Stimulated activated naive CD4-positive, alpha-beta T cell treated with Interleukin-2 at 50 U/mL for 16 hours (primary cell): ENCODE data around the gene IFITM10.
"Not testable (repeated sequence)": the region's sequence is repeated elsewhere in the genome, so short reads cannot be mapped to it uniquely, and the experiment has no call there.

ENCODE experiments used
- DNase-seq: peaks from one replicate; lab custom pipeline; 2025; lab: John Stamatoyannopoulos, UW

The IFITM10 gene

DNA sequence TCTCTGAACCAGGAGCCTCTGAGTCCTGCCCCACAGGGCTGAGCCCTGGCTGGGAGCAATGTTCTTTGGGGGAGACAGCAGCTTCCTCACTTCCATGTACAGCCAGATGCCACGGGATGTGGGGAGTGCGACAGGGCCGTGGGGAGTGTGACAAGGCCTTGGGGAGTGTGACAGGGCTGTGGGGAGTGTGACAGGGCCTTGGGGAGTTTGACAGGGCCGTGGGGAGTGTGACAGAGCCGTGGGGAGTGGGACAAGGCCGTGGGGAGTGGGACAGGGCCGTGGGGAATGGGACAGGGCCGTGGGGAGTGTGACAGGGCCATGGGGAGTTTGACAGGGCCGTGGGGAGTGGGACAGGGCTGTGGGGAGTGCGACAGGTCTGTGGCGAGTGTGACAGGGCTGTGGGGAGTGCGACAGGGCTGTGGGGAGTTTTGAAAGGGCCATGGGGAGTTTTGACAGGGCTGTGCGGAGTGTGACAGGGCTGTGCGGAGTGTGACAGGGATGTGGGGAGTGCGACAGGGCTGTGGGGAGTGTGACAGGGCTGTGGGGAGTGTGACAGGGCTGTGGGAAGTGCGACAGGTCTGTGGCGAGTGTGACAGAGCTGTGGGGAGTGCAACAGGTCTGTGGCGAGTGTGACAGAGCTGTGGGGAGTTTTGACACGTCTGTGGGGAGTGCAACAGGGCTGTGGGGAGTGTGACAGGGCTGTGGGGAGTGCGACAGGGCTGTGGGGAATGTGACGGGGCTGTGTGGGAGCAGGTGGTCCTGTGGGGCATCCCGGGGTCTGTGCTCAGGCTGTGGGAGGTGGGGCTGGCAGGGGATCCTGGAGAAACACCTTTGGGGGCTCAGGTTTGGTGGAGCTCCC lies 60.0 kb downstream of the IFITM10 start:
- DNase-seq, result no peak

DNA sequence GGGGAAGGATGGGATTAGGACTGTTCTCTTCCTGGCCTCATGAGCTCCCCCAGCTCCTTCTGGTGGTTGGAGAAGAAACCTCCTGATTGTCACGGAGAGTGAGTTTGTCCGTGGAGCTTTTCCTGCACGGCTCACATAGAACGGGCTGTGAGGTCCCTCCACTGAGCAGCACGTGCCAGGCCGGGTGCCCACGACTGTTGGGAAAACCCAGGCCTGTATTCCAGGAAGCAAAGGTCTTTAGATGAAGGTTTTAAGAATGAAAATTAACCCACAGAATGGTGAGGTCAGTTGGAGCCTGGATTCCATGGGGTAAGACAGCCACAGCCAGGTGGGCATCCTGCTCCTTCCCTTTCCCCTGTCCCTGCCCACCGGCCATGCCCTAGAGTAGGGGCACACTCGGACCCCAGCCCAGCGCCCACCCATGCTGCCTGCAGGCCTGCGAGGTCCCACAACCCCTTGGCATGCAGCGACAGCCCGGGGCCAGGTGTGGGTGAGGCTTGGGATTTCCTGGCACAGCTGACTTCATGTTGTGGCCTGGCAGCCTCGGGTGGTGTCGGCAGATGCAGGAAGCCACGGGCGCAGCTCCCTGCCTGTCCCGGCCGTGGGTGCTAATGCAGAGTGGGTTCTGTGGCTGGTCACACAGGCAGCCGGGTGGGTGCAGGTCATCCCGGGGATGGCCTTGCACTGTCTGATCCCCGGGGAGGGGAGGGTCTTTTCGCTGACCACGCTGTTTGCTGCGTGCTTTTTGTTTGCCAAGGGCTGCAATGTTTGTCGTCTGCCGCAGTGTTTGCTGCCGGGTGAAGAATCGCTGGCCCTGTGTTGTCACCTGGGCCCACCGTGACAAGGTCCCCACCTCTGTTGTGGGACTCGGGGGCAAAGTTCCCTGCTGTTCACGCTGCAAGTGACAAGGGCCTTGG lies 60.9 kb downstream of the IFITM10 start:
- not testable (repeated sequence) for DNase-seq

DNA sequence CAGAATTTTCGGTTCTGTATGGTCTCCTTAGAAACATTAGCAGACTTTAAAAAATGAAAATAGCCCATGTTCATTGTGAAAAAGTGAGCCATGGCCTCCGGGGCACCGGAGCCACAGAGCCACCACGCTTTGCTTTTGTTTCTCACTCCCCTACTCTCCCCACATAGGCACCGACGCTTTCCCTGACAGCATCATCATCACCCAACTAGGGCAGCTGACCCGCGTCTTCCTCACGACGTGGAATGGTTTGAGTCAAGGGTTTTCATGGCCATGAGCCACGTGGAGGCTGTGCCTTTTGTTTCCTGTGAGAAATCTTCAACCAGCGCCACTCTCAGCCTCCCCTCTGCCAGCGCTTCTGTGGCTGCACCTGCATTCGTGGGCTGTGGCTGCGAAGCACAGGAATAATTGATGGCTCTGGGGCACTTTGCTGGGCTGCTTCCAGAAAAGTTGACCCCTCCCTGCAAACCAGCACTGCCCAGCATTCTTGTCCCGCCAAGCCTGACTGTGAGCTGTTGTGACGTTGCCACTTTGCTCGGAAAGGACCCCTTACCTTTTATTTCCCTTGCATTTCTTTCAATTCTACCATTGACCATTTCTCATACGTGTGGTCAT lies 62.0 kb downstream of the IFITM10 start:
- DNase-seq, result not testable (repeated sequence)

DNA sequence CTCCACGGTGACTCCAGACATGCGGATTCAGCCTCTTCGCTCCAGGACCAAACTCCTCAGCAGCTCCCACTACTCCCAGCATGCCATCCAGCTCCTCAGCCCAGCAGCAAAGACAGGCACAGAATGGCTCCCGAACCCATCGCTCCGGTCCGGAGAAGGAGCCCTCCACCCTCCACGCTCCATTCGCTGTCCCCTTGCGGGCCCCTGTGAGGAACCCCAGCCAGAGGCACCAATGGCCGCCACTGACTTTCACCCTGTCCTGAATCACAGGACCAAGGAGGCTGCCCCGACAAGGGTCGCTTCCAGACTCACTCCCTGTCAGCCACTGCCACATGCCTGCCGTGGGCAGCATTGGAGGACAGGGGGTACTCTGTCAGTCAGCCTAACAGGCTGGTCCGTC lies 64.2 kb downstream of the IFITM10 start:
- DNase-seq, result not testable (repeated sequence)

DNA sequence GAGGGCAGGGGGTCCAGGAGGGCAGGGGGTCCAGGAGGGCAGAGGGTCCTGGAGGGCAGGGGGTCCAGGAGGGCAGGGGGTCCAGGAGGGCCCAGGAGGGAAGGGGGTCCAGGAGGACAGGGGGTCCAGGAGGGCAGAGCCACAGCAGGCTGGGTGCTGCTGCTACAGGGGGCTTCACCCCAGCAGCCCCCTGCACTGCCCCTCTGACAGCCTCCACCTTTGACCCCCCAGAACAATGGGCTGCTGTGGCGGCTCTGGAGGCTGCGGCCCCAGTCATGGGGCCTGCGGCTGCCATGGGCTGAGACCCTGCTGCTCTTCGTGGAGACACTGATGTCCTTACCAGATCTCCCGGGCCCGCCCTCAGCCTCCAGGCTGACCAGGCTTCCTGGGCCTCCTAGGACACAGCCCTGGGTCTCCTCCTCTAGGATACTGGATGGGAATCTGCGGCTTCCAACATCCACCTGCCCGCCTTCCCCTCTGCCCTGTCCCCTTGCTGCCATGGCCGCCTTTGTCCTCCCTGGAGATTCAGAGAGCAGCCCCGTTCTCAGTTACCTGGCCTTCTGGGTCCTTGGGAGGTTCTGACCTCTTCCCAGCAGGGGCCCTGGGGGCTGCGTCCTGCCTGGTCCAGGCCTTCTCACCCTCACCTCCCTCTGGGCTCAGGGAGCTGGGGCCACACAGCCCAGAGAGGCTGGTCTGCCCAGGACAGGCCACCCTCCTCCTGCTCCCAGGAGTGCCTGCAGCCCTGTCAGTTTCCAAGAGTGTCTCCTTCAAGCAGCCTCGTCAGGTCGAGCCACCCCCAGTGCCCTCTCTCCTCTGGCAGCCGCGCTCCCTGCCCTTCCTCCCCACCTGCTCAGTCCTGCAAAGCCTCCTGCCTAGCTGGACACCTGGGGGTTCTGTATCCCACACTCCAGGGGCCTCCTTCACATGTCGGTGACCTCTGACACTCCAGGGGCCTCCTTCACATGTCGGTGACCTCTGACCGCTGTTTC lies 65.2 kb downstream of the IFITM10 start:
- DNase-seq, result not testable (repeated sequence)

- not testable (repeated sequence) for DNase-seq
These were observed 66.4 kb downstream of the IFITM10 start for GRCh38 chr11:1683904-1684572.

DNA sequence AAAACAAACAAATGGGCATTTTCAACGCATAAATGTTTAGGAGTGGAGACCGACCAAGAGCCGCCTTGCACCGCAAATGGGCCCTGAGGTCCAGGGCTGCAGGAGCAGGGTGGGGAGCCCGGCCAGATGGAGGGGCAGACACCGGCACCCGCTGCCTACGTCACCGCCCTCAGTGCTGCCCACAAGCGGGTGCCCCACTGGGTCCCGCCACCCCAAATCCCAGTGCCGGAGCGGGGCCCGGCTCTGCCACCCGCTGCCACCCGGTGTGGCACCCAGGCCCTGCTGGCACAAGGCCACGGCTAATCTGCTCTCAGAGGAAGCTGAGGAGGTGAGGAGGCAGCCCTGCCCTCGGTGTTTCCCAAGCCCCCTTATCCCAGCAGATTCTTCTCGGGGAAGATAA lies 67.2 kb downstream of the IFITM10 start:
- DNase-seq, result not testable (repeated sequence)
